KOPT-K1 (cell line): ENCODE measurements around the gene CSNK1G2.

ENCODE experiments used
- H3K27ac ChIP-seq: fragments of 200-600 bp; sonication (generic); 2 replicates; pipeline ENCODE4 v1.5.1; 2016; ENCODE audit warnings: antibody characterized with exemption, mild to moderate bottlenecking, low read depth, low read length; ENCODE audit not compliant: poor library complexity, severe bottlenecking
- H3K36me3 ChIP-seq: fragments of 200-600 bp; sonication (generic); 2 replicates; pipeline ENCODE4 v1.5.1; 2017; ENCODE audit warnings: antibody characterized with exemption, mild to moderate bottlenecking, low read length, moderate library complexity; ENCODE audit not compliant: insufficient read depth
- H3K9me3 ChIP-seq: fragments of 200-600 bp; sonication (generic); 2 replicates; pipeline ENCODE4 v1.5.1; 2017; ENCODE audit warnings: antibody characterized with exemption, low read length, mild to moderate bottlenecking; ENCODE audit not compliant: insufficient read depth, poor library complexity, severe bottlenecking

CSNK1G2 gene

GRCh38 chr19:1959928-1960589, 19.1 kb downstream of the CSNK1G2 start:
- Histone ChIP-seq H3K27ac (no peak overlapping the region), H3K36me3 (peaks cover 26% of the 10 kb centered on the region), H3K9me3 (no peaks in the 10 kb centered on the region)

GRCh38 chr19:1961000-1961883, 20.3 kb downstream of the CSNK1G2 start:
- H3K36me3 ChIP-seq = peaks cover 26% of the 10 kb centered on the region
- no peaks in the 10 kb centered on the region for H3K9me3 ChIP-seq
- H3K27ac ChIP-seq = no peak overlapping the region

GRCh38 chr19:1962674-1963073, 21.7 kb downstream of the CSNK1G2 start:
- no peak overlapping the region for H3K27ac ChIP-seq
- peaks cover 26% of the 10 kb centered on the region for H3K36me3 ChIP-seq
- H3K9me3 ChIP-seq = no peaks in the 10 kb centered on the region

GRCh38 chr19:1967087-1967608, 26.2 kb downstream of the CSNK1G2 start:
- Histone ChIP-seq H3K9me3 (no peaks in the 10 kb centered on the region), H3K27ac (peak overlapping the region; percentile 63), H3K36me3 (peaks cover 41% of the 10 kb centered on the region)

GRCh38 chr19:1968279-1969175, 27.6 kb downstream of the CSNK1G2 start:
- peaks cover 41% of the 10 kb centered on the region for H3K36me3 ChIP-seq
- no peak overlapping the region for H3K27ac ChIP-seq
- H3K9me3 ChIP-seq = no peaks in the 10 kb centered on the region

GRCh38 chr19:1969176-1970002, 28.4 kb downstream of the CSNK1G2 start:
- H3K9me3 ChIP-seq = no peaks in the 10 kb centered on the region
- H3K36me3 ChIP-seq = peaks cover 41% of the 10 kb centered on the region
- no peak overlapping the region for H3K27ac ChIP-seq

GRCh38 chr19:1970003-1970805, 29.2 kb downstream of the CSNK1G2 start:
- H3K36me3 ChIP-seq = peaks cover 46% of the 10 kb centered on the region
- no peaks in the 10 kb centered on the region for H3K9me3 ChIP-seq
- H3K27ac ChIP-seq = no peak overlapping the region

- Histone ChIP-seq H3K36me3 (peaks cover 54% of the 10 kb centered on the region), H3K9me3 (no peaks in the 10 kb centered on the region), H3K27ac (no peak overlapping the region)
Observed at GRCh38 chr19:1970806-1971502, 30.0 kb downstream of the CSNK1G2 start.

- no peaks in the 10 kb centered on the region for H3K9me3 ChIP-seq
- peaks cover 83% of the 10 kb centered on the region for H3K36me3 ChIP-seq
- no peak overlapping the region for H3K27ac ChIP-seq
Observed at GRCh38 chr19:1974381-1975161, 33.6 kb downstream of the CSNK1G2 start.

GRCh38 chr19:1975162-1975480, 34.1 kb downstream of the CSNK1G2 start:
- Histone ChIP-seq H3K27ac (no peak overlapping the region), H3K36me3 (peaks cover 84% of the 10 kb centered on the region), H3K9me3 (no peaks in the 10 kb centered on the region)

- H3K9me3 ChIP-seq = no peaks in the 10 kb centered on the region
Observed at GRCh38 chr19:1977120-1977519, 36.1 kb downstream of the CSNK1G2 start.

GRCh38 chr19:1978346-1978894, 37.4 kb downstream of the CSNK1G2 start:
- H3K9me3 ChIP-seq = no peaks in the 10 kb centered on the region
- no peak overlapping the region for H3K27ac ChIP-seq
- H3K36me3 ChIP-seq = peaks cover 92% of the 10 kb centered on the region

More at GRCh38 chr19:1977120-1977519, 36.1 kb downstream of the CSNK1G2 start:
- H3K36me3 ChIP-seq = peaks cover 86% of the 10 kb centered on the region
- H3K27ac ChIP-seq = no peak overlapping the region
